ENCODE results near the gene CAMLG. TPM values are rescaled to one million over a fixed set of nuclear protein-coding genes. Genes with fewer than 3 reads are reported as not detected.
A peak's percentile ranks its signal among the peaks of the same experiment; 100 is the strongest.
"Not testable (repeated sequence)": the region's sequence is repeated elsewhere in the genome, so short reads cannot be mapped to it uniquely, and the experiment has no call there.

The CAMLG gene
- total RNA-seq, 1 experiment from 2014 or later: 28.3 TPM

DNA sequence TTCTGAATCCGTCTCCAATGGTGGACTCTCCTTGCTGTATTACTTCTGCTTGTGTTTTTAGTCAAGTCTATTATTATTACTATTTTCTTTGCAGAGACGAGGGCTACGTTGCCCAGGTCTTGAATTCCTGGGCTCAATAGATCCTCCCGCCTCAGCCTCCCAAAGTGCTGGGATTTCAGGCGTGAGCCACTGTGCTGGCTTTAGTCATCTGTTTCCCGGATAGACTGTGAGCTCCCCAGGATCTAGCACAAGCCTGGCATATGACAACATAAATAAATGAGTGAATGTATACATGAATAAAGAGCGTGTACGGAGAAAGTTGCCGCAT lies 19.8 kb downstream of the CAMLG start:
- no peaks in the 10 kb centered on the region for H3K9me3 ChIP-seq (ENCODE audit: control insufficient read depth, insufficient read depth, low read depth, low read length)
- H3K4me1 ChIP-seq (ENCODE audit: control insufficient read depth, insufficient read depth, low read length): peaks cover 14% of the 10 kb centered on the region
- POLR2A ChIA-PET: interaction anchor here (1.4 kb wide), 1 partner anchor 19 kb away, joined by 8 read pairs; the partner anchor contains the start of gene CAMLG
- BruUV-seq (replicated peaks): no TSS peak
- in situ Hi-C loops (cut with HindIII; ENCODE audit: low pct_unique_long_range_greater_than_20kb, low sequenced_read_pairs): no loop called here
- H3K36me3 ChIP-seq (ENCODE audit: control insufficient read depth, insufficient read depth, low read length): no peaks in the 10 kb centered on the region
- intact Hi-C loops (cut with micrococcal nuclease; ENCODE audit: unreplicated experiment): no loop called here
- TF ChIP-seq, protein P1, sequence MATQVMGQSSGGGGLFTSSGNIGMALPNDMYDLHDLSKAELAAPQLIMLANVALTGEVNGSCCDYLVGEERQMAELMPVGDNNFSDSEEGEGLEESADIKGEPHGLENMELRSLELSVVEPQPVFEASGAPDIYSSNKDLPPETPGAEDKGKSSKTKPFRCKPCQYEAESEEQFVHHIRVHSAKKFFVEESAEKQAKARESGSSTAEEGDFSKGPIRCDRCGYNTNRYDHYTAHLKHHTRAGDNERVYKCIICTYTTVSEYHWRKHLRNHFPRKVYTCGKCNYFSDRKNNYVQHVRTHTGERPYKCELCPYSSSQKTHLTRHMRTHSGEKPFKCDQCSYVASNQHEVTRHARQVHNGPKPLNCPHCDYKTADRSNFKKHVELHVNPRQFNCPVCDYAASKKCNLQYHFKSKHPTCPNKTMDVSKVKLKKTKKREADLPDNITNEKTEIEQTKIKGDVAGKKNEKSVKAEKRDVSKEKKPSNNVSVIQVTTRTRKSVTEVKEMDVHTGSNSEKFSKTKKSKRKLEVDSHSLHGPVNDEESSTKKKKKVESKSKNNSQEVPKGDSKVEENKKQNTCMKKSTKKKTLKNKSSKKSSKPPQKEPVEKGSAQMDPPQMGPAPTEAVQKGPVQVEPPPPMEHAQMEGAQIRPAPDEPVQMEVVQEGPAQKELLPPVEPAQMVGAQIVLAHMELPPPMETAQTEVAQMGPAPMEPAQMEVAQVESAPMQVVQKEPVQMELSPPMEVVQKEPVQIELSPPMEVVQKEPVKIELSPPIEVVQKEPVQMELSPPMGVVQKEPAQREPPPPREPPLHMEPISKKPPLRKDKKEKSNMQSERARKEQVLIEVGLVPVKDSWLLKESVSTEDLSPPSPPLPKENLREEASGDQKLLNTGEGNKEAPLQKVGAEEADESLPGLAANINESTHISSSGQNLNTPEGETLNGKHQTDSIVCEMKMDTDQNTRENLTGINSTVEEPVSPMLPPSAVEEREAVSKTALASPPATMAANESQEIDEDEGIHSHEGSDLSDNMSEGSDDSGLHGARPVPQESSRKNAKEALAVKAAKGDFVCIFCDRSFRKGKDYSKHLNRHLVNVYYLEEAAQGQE (IDR thresholded peaks at IDR 0.05; ENCODE audit: insufficient read depth in 1 of 2, low read depth in 2 of 2, low read length in 1 of 2): no peak
- peak; percentile 70 for ATAC-seq
- peak overlapping the region; percentile 82 to 95 for H3K4me3 ChIP-seq (ENCODE audit: low read depth in 2 of 2, low read length in 2 of 2)
- no peak for DNase-seq (ENCODE audit: low read depth, low spot score)
- no peaks in the 10 kb centered on the region for H3K27me3 ChIP-seq (ENCODE audit: control insufficient read depth, insufficient read depth, low read length)
- H3K27ac ChIP-seq (ENCODE audit: low read length): peak overlapping the region; percentile 86
- CTCF ChIA-PET: interaction anchor here (0.5 to 1.4 kb wide), 3 partner anchors 22 to 146 kb away, joined by 4 to 5 read pairs (median 5); no protein-coding TSS in a partner anchor

DNA sequence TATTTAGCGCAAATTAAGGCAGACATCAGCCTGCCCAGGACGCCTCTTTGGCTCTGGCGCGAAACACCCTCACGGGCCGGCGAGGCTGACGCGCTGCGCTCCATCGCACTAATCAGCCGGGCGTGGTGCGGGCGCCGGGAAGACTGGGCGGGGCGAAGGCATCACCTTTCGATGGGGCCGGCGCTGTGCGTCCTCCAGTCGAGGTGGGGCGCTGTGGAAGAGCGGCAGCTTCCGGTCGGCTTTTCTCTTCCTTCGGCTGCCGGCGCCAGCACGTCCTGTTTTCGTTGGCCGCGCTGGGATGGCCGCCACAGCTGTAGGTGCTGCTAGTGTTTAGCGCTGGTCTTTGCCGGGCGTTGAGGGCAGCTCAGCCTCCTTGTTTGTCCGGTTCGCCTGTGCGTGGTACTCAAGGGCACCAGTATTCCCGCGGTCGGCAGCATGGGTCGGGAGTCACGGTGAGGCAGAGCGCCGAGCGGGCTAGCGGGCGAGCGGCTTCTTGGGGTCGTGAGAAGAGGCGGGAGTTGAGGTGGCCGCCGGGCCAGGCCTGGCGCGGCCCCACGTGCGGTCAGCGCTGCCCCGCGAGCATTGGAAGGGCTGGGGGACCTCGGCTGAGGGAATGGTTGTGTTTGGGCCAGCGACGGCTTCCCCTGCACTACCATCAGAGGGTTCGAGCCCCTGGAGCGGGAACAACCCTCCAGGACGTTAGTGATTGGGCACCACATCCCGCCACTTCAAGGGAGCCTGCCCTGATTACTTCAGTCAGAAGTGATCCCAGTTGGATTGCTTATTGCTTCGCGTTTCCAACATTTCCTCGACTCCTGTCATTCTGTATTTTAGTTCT lies 20.4 kb downstream of the CAMLG start, which contains the start of gene DDX46:
TSS of gene DDX46 (plus strand) at position 276 of the 838 bp plus-strand sequence. CDS start at position 436, 160 bp downstream.
- BruUV-seq (replicated peaks): no TSS peak
- CTCF ChIA-PET: interaction anchor here (0.5 to 1.4 kb wide), 3 partner anchors 23 to 147 kb away, joined by 4 to 5 read pairs (median 5); no protein-coding TSS in a partner anchor
- no peaks in the 10 kb centered on the region for H3K27me3 ChIP-seq (ENCODE audit: control insufficient read depth, insufficient read depth, low read length)
- H3K4me3 ChIP-seq (ENCODE audit: low read depth in 2 of 2, low read length in 2 of 2): peak within 1 kb of the TSS; percentile 82 to 95
- TF ChIP-seq SIN3A (IDR thresholded peaks at IDR 0.05; ENCODE audit: borderline replicate concordance, insufficient read depth, low read depth, low read length): peak; percentile 71; the same call in 1 of the 2 replicates
- TF ChIP-seq, protein P1 (IDR thresholded peaks at IDR 0.05; ENCODE audit: insufficient read depth in 1 of 2, low read depth in 2 of 2, low read length in 1 of 2): 0 out of 4 replicates have a peak, but pooled peaks of 1 of the 2 experiments have one; percentile 25
- TF ChIP-seq POLR2AphosphoS5 (IDR thresholded peaks at IDR 0.05; ENCODE audit: low read depth, low read length): peak; percentile 97
- peak; percentile 81 for TF ChIP-seq TCF7L2 (IDR thresholded peaks at IDR 0.05; ENCODE audit: low read depth, low read length)
- TF ChIP-seq, protein P2, sequence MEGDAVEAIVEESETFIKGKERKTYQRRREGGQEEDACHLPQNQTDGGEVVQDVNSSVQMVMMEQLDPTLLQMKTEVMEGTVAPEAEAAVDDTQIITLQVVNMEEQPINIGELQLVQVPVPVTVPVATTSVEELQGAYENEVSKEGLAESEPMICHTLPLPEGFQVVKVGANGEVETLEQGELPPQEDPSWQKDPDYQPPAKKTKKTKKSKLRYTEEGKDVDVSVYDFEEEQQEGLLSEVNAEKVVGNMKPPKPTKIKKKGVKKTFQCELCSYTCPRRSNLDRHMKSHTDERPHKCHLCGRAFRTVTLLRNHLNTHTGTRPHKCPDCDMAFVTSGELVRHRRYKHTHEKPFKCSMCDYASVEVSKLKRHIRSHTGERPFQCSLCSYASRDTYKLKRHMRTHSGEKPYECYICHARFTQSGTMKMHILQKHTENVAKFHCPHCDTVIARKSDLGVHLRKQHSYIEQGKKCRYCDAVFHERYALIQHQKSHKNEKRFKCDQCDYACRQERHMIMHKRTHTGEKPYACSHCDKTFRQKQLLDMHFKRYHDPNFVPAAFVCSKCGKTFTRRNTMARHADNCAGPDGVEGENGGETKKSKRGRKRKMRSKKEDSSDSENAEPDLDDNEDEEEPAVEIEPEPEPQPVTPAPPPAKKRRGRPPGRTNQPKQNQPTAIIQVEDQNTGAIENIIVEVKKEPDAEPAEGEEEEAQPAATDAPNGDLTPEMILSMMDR (IDR thresholded peaks at IDR 0.05): peak; percentile 96
- H3K27ac ChIP-seq (ENCODE audit: low read length): peak within 1 kb of the TSS; percentile 86
- peaks cover 14% of the 10 kb centered on the region for H3K4me1 ChIP-seq (ENCODE audit: control insufficient read depth, insufficient read depth, low read length)
- in situ Hi-C loops (cut with HindIII; ENCODE audit: low pct_unique_long_range_greater_than_20kb, low sequenced_read_pairs): no loop called here
- ATAC-seq (peak; percentile 99), DNase-seq (ENCODE audit: low read depth, low spot score) (peak; percentile 81)
- no peaks in the 10 kb centered on the region for H3K36me3 ChIP-seq (ENCODE audit: control insufficient read depth, insufficient read depth, low read length)
- POLR2A ChIA-PET: interaction anchor here (1.4 kb wide), 1 partner anchor 20 kb away, joined by 8 read pairs; the partner anchor contains the start of gene CAMLG
- no peaks in the 10 kb centered on the region for H3K9me3 ChIP-seq (ENCODE audit: control insufficient read depth, insufficient read depth, low read depth, low read length)
- intact Hi-C loops (cut with micrococcal nuclease; ENCODE audit: unreplicated experiment): no loop called here

DNA sequence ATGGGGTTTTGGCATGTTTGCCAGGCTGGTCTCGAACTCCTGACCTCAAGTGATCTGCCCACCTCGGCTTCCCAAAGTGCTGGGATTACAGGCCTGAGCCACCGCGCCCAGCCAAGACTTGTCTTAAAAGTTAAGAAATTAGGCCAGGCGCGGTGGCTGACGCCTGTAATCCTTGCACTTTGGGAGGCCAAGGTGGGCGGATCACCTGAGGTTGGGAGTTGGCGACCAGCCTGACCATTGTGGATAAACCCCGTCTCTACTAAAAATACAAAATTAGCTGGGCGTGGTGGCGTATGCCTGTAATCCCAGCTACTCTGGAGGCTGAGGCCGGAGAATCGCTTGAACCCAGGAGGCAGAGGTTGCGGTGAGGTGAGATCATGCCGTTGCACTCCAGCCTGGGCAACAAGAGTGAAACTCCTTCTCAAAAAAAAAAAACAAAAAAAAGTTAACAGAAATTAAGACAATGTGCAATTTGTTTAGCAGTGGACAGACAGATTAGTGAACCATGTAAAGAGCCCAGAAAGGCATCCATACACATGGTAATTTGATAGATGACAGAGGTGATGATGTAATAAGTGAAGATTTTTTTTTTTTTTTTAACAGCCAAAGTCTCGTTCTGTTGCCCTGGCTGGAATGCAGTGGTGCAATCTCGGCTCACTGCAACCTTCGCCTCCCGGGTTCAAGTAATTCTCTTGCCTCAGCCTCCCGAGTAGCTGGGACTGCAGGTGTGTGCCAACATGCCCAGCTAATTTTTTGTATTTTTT lies 29.4 kb downstream of the CAMLG start:
- H3K27ac ChIP-seq (ENCODE audit: low read length); ATAC-seq; H3K4me1 ChIP-seq (ENCODE audit: control insufficient read depth, insufficient read depth, low read length); DNase-seq (ENCODE audit: low read depth, low spot score); in situ Hi-C loops (cut with HindIII; ENCODE audit: low pct_unique_long_range_greater_than_20kb, low sequenced_read_pairs); intact Hi-C loops (cut with micrococcal nuclease; ENCODE audit: unreplicated experiment); H3K27me3 ChIP-seq (ENCODE audit: control insufficient read depth, insufficient read depth, low read length); H3K9me3 ChIP-seq (ENCODE audit: control insufficient read depth, insufficient read depth, low read depth, low read length); BruUV-seq (replicated peaks); CTCF ChIA-PET; H3K4me3 ChIP-seq (ENCODE audit: low read depth in 2 of 2, low read length in 2 of 2): not testable (repeated sequence)
- POLR2A ChIA-PET: interaction anchor here (0.7 kb wide), 1 partner anchor 17 kb away, joined by 10 read pairs; no protein-coding TSS in a partner anchor
- H3K36me3 ChIP-seq (ENCODE audit: control insufficient read depth, insufficient read depth, low read length): peaks cover 15% of the 10 kb centered on the region
